ENCODE measurements around the gene PARD3B.

Gene PARD3B

DNA sequence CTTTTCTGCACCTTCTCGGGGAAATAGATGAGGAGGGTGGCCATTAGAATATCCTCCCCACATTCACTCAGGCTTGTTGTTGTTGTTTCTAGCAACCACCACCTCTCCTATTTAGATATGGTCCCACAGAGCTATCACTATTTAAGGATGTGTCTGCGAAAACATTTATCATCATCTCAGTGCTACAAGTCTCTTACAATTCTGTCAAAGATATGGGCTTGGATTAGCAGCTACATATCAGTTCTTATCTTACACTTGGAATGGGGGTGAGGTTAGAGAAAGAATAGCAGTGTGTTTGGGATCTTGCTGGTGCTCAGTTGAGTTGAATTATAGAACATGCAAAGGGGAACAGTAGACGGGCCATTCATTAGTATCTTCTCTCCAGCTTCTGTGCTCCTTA, 546.1 kb downstream of the PARD3B start:
- no peak for DNase-seq (ENCODE audit: low read depth in 1 of 2, low spot score in 1 of 2)

DNA sequence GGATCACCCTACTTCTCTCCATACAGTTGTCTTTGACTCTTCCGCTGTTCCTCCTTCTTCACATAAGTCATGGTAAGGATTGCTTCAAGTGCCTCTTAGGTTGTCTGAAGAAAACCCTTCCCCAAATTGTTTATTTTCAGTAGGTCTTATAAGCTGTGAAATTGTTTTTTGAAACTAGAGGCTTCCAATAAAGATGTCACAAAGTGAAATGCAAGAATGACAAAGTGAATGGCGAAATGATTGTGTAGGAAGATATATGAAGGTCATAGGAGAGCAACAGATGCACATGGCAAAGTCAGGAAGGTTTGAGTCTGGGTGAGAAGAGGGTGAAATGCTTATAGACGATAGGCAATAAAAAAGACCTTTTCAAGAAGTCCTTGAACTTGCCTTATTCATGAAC, 548.8 kb downstream of the PARD3B start:
- DNase-seq (ENCODE audit: low read depth in 1 of 2, low spot score in 1 of 2) = no peak

DNA sequence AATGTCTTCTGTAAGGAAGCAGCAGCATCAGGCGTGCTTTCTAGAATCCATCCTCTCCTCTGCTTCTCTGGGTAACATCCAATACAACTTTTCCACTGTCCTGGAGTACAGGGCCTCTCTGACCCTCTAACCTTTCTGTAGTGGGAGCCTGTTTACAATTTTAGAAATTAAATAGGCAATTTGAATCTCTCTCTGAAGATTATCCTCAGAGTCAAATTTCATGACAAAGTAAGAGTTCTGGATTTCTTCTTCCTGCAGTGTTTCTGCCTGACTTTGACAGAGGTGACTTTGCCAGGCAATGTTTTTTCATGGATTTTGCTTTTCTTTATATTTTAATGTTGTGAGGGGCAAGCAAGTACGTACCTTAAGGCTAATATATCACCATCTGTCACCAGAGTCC, 558.4 kb downstream of the PARD3B start:
- DNase-seq (ENCODE audit: low read depth in 1 of 2, low spot score in 1 of 2) = no peak

DNA sequence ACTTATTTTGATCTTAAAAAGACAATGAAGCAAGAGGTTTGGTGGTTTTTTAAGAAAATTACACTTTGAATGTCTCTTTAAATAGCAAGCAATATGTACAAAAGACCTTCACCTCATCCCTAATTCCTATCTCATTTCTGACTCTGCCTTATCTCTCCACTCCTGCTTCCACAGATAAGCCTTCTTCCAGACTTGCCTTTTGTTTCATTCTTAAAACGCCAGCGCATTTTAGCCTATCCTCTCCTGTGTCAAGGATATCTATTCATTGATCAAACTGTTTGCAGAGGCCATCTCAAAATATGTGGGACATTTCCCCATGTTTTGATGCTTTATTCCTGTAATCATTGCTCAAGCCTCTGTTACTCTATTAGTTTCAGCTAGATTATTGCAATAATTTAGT, 562.5 kb downstream of the PARD3B start:
- no peak for DNase-seq (ENCODE audit: low read depth in 1 of 2, low spot score in 1 of 2)

DNA sequence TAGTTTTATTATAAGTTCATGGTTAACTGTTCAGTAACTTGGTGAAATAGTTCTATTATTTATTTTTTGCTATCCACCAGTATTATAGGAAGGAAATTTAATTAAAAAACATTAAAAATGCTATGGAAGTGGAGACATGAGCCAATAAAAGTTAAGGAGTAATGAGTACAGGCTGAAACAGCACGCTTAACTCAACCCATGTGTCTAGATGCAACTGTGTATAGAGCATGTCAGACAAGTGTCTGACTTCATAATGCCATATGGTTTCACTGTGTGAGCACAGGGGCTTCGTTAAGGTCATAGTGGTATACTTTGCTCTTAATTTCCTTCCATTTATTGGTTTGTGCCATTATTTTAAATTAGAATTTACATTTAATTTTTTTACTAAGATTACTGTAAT, 570.2 kb downstream of the PARD3B start:
- DNase-seq (ENCODE audit: low read depth in 1 of 2, low spot score in 1 of 2) = no peak

DNA sequence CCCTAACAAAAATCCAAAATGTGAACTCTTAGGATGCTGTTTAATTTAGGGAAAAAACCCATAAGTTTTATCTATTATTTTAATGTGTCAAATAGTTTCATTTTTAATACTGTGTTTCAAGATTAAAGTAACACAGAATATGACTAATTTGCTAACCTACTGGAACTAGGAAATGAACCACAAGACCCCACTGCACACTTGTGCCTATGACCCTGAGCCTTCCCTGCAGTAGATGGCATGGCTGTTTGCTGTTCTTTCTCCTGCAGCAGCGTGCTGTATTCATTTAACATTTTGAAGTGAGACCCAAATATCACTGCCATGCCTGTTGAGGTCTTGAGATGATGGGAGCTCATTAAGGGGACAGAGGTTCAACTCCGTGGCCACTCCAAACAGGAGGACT, 571.9 kb downstream of the PARD3B start:
- no peak for DNase-seq (ENCODE audit: low read depth in 1 of 2, low spot score in 1 of 2)

DNA sequence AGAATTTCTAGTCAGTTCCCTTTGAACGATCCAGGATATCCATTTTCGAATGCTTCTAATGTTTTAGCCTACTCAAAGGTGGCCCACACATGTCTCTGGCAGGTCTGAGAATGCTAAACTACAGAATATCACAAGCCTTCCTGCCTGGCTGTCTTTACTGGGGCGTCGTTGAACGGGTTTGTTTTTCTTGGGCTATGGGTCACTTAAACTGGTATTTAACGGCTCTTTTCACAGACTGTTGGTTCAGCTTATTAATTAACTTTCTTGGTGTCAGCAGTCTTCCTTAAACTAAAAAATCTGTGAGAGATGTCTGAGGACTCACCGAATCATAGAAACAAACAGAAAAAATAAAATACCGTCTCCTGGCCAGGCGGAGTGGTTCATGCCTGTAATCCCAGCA, 573.9 kb downstream of the PARD3B start:
- DNase-seq (ENCODE audit: low read depth in 1 of 2, low spot score in 1 of 2) = no peak

DNA sequence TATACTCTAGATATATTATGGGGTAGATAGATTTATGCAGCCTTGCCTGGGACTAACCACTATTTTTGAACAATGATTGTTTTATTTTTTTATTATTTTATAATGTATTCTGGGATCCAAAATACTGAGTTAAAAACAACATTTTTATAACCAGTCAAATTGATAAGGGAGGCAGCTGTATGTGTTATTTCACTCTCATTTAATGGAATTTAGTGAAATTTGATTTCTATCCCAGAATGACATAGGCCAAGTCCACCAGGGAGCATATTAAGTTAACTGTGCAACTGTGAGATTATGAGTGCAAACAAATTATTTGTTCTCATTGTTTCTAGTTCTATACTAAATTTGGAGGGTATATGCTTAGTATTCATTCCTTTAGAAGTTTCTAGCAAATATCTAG, 583.5 kb downstream of the PARD3B start:
- DNase-seq (ENCODE audit: low read depth in 1 of 2, low spot score in 1 of 2) = no peak

DNA sequence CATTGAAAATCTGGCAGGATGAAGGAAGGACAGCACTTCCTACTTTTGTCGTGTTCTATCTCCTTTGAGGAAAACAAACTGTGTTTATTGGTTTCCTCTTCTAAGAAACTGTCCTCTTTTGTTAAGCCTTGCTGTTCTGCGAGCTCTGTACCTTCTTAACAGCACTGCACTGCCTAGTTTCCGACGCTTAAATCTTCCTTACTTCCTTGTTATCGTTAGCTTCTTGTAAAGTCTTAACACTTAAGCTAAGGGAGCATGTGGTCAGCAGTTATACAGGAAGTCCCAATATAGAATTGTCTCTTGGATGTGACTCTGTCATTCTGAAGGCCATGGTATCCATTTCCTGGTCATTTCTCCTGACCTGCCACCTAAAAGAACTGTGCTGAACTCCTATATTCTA, 584.3 kb downstream of the PARD3B start:
- no peak for DNase-seq (ENCODE audit: low read depth in 1 of 2, low spot score in 1 of 2)

DNA sequence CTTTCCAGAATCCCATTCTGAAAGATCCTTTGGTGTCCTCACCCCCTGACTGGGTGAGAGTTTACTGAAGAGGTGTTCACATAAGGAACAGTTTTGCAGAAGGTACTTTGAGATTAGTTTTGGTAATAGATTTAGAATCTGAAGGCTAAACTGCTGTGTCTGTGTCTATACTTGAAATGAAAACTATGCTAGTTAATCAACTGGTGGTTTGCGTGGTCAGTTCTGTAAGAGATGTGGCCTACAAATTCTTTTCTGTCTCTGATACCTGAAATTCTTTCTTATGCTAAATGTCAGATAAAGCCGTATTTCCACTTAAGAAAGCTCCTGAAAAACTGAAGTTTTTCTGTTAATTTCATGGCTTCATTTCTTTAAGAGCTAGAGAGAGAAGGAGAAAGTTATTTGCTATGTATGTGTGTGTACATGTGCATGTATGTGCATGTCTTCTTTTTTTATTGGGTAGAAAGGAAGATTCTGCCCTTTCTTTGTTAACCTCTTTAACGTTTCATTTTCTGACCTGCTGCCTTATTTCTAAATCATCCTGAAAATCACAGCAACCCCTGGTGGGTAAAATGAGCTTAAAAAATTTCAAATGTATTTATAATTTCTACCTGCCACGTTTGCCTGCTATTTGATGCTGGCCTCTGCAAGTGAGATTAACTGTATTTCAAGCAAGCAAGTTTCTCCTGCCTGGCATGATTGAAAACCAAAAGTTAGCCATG, 585.0 kb downstream of the PARD3B start:
- no peak for DNase-seq (ENCODE audit: low read depth in 1 of 2, low spot score in 1 of 2)

DNA sequence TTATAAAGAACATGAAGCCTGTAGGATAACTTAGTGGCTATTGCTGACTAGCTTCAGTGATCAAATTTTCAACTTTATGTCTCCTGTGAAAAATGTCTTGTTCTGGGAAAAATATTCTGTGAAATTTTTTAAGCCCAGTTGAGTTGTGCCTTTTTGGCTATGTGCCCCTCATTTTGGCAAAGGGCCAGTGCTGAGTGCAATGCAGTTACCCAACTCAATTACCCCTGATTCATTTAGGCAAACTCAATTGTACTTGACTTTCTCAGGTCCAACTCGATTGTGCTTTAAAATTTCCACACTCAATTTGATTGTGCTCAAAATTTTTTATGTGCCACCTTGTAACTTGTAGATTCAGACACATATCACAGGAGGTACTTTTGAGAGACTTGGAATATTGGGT, 588.3 kb downstream of the PARD3B start:
- DNase-seq (ENCODE audit: low read depth in 1 of 2, low spot score in 1 of 2) = no peak

DNA sequence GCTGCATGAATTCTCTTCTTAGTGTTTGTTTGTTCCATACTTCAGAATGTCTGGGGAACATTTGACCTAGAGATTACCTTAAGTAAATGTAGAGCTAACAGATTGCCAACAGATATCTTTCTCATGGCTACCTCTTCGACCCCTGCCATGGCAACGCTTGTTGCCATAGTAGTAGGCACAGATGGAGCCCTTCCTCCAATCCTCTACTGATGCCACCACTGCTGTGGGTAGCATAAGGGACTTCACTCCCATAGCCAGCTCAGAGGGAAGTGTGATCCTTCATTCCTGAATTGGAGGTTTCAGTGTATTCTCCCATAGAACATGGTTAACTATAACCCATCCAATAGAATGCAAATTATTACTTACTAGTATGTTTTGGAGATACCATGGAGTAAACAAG, 593.5 kb downstream of the PARD3B start:
- DNase-seq (ENCODE audit: low read depth in 1 of 2, low spot score in 1 of 2) = no peak

DNA sequence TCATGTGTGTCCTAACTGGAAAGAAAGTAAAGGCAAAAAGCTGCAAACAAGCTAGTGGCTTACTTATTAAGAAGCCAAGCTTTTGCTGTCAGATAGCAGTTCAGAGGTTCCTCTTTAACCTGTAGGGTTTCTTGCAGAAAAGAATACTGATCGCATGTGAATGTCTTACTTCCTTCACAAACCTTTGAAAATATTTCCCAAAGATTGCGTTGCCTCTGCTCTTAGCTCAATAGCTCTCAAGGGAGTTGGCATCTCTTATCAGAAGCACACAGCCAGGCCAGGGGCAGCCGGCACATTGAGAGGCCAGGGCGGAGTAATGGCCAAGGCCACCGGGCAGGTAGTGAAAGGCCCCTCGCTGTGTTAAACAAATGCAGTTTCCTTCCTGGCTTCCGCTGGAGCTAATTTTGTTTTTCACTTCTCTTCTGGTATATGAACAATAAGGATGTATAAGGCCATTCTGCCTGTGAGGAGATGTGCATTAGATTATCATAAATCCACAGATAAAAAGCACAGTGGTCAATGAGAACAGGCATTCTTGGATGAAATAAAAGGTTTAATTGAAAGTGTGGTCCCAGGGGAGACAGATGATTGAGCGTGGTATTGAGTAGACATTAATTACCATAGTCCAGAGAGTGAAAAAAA, 594.7 kb downstream of the PARD3B start:
- DNase-seq (ENCODE audit: low read depth in 1 of 2, low spot score in 1 of 2) = no peak

DNA sequence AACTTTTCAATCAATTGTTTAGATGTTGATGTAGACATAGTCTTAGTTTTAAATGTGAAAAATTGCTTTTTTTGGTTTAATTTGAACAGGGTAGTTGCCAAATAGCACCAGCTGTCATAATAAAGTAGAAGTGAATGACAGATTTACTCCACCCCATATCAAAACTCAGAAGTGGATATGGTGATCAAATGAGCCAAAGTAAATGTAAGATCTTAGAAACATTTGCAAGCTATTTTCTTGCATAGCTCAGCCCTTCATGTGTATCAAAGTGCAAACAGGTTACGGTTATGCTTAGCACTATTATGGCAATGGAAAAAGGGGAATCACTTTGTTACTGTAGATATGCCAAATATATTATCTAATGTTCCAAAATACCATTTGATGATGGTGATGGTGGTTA, 596.1 kb downstream of the PARD3B start:
- no peak for DNase-seq (ENCODE audit: low read depth in 1 of 2, low spot score in 1 of 2)

DNA sequence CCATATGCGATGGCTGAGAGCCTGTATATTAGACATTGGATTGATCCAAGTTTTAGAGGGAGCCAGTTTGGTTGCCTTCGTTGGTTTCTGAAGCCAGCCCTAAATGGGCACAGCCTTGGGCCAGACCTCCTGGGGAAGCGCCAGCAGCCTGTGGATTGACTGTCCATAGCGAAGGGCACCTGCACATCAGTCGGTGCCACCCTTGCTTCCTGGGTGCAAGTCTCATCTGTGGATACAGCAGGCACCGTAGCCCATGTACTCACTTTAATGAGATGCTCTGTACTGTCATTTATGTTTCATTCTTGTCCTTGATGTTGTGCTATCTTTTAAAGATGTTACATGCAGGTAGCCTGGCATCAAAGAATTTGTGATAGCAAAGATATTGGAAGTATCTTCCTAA, 600.6 kb downstream of the PARD3B start:
- no peak for DNase-seq (ENCODE audit: low read depth in 1 of 2, low spot score in 1 of 2)

DNA sequence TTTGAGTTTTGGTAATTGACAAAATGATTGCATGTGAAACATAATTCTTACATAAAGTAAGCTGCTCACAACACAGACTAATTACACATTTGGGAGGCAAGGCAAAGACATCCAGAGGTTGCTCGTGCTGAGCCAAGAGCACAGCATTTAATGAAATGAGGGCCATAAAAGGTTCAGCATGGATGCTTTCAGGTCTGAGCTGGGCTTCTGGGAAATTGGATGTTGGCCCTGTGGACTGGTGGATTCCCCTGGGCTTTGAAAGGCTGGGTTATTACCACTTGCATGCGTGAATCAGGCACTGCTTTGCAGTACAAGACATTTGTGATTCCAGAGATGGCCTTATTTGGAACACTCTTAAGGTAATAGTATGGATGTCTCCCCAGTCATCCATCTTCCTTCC, 603.5 kb downstream of the PARD3B start:
- DNase-seq (ENCODE audit: low read depth in 1 of 2, low spot score in 1 of 2) = no peak

DNA sequence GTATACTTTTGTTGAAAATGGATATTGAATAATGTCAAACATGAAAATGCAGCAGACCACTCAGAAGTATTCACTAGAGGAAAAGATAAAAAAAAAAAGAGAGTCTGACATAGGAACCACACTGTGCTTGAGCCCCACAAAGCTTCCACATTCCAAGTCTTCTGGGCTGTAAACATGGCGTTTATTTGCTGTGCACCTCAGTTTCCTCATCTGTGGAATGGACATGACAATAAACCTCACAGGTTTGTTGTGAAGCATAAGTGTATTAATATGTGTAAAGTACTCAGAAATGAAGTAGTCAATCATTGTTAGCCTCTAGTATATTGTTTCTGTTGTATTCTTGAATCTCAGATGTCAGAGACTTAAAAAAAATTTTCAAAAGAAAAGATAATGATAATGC, 611.2 kb downstream of the PARD3B start:
- no peak for DNase-seq (ENCODE audit: low read depth in 1 of 2, low spot score in 1 of 2)

DNA sequence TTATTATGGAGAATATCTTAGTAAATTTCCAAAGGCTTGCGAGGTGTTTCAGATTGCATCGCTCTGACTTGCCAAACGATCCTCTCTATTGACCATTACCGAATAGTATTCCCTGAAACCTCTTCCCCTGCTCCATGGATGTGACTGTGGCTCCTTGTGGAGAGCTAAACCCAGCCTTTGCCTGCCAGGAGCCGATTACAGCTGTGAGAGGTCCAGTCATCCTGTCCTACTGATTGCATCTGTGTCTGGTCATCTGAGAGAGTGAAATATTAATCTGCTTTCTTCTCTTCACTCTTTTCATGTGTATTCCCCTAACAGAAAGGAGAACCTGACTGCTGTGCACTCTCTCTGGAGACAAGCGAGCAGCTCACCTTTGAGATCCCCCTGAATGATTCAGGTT, 613.1 kb downstream of the PARD3B start:
- DNase-seq (ENCODE audit: low read depth in 1 of 2, low spot score in 1 of 2) = no peak

DNA sequence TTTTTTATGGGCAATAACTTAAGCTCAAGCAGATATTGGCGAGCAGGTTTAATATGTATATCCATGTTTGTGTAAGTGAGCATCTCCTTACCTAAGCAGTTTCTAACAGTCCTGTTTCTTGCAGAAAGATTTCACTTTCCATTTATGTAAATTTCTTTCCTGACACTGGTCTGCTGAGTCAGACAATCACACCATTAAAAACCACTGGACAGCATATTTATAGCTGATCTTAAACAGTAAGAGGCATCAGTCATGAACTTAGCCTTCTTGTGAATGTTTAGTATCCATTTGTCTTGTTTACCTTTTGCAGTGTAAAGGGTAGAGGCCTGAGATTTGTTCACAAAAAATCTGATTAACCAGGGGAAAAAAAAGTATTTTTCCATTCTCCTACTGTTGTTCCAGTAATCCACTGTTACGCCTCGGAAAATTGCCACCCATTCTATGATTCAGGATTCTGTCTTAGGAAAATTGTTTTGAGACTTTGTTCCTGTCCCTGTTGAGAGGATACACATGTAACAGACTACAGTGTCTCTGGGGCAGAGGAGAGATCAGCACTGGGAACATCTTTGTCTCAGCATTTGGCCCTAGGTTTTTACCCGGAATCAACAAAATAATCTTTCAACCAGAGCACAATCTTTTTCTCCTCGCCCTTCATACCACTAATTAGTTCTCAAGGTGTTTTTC, 616.0 kb downstream of the PARD3B start:
- DNase-seq (ENCODE audit: low read depth in 1 of 2, low spot score in 1 of 2) = no peak

DNA sequence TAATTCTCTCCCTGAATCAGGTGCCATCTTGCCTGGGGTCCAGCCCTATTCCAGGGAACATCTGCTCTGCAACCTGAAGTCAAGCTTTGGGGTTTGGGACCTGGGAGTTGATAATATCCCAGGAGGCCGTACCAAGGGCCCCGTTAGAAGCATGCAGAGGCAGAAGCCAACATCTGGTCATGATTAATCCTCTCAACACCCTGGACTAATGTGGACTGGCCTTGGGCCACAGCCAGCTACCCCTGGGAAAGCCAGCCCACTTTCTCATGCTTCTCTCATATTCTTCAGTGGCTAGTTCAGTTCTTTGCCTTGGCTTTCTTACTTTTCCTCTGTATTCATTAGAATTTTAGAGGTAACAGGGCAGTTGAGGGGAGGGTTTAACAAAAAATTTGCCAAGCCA, 621.5 kb downstream of the PARD3B start:
- DNase-seq (ENCODE audit: low read depth in 1 of 2, low spot score in 1 of 2) = no peak

DNA sequence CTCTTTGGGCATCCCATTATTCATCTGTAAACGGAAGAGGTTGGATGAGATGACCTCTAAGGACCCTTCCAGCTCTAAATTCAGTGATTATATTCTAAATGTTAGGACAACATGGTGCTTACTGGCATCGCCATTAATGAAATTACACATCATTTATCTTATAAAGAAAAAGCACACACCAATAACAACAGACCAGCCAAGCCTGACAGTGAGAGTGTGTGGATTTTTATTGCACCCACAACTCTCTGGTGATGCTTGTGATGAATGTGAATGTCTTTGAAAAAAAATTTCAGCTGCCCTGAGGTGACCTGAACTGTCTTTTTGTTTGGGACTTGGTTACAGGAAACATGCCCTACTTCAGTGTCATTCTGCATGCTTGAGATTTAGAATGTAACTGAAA, 623.7 kb downstream of the PARD3B start:
- DNase-seq (ENCODE audit: low read depth in 1 of 2, low spot score in 1 of 2) = no peak

DNA sequence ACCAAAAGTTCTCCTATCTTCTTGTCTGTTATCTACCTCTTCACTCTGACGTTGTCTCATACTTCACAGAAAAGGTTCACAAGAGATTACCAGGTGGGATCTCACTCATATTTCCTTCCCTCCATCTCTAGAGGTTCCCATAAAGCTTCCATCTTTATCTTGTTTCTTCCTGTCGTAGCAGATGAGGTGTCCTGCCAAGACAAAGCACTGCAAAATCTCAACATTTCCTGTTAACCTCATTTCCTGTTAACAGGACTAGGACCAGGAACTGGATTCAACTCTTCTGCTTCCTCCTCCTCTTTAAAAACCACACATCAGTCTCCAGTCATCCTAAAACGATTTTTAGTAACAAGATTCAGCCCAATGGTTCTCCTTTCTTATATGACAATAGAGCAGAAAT, 624.2 kb downstream of the PARD3B start:
- DNase-seq (ENCODE audit: low read depth in 1 of 2, low spot score in 1 of 2) = no peak

DNA sequence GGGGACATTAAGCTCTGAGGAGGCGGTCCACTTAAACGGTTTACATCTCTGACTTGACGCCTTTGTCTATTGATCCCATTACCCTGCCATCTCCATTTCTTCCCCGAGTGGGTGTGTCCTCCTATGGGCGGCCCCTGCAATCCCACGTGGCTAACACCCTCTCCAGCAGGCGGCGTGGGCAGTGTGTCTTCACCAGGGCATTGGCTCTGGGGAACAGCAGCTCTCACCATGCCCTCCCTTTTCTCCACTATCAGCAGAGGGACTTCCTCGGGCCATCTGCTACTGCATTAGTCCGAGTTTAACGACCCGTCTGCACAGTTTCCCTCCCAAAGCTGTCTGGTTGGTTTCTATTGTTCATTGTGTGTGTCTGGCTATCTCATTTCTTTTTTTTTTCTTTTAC, 625.1 kb downstream of the PARD3B start:
- no peak for DNase-seq (ENCODE audit: low read depth in 1 of 2, low spot score in 1 of 2)
